Kidney tubule cell (primary cell): ENCODE measurements around the gene SLC25A17.
"Not testable (repeated sequence)": the region's sequence is repeated elsewhere in the genome, so short reads cannot be mapped to it uniquely, and the experiment has no call there.

Experiments used
- DNase-seq: peaks from one replicate; pipeline ENCODE4 v3.0.0-alpha.2; 2018; ENCODE audit warnings: low spot score

Gene SLC25A17

GRCh38 chr22:40753114-40753513, 66.0 kb downstream of the SLC25A17 start:
- DNase-seq: no peak

DNA sequence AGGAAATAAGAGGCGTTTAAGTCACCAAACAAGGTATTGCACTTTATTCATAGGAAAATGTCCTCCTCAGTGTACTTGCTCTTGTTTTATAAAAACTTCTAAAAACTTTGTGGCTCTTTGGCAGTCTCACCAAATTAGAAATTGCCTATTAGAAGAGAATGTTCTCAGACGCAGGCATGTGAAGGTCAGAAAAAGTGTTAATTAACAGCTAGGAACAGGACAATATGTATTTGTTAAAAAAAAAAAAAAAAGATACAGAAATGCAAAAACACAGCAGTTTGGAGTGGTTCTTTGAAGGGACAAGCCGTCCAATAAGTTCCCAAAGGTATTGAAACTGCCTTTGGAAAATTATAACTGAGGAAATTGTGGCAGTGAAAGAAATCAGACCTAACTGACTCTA, 67.9 kb downstream of the SLC25A17 start:
- DNase-seq: no peak

DNA sequence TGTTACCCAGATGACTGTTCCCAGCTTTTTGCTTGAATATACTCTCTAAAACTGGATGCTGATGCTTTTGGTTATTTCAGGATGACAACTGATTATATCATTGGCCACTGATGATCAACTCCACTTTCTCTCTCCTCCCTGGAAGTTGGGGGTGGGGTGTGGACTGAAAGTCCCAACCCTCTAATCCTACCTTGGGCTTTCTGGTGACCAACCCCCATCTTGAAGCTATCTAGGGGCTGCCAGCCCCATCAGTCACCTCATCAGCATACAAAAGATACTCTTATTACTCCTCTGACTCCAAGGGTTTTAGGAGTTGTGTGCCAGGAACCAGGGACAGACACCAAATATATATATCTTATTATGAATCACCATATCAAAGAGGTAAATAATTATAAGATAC, 69.3 kb downstream of the SLC25A17 start:
- DNase-seq: no peak

DNA sequence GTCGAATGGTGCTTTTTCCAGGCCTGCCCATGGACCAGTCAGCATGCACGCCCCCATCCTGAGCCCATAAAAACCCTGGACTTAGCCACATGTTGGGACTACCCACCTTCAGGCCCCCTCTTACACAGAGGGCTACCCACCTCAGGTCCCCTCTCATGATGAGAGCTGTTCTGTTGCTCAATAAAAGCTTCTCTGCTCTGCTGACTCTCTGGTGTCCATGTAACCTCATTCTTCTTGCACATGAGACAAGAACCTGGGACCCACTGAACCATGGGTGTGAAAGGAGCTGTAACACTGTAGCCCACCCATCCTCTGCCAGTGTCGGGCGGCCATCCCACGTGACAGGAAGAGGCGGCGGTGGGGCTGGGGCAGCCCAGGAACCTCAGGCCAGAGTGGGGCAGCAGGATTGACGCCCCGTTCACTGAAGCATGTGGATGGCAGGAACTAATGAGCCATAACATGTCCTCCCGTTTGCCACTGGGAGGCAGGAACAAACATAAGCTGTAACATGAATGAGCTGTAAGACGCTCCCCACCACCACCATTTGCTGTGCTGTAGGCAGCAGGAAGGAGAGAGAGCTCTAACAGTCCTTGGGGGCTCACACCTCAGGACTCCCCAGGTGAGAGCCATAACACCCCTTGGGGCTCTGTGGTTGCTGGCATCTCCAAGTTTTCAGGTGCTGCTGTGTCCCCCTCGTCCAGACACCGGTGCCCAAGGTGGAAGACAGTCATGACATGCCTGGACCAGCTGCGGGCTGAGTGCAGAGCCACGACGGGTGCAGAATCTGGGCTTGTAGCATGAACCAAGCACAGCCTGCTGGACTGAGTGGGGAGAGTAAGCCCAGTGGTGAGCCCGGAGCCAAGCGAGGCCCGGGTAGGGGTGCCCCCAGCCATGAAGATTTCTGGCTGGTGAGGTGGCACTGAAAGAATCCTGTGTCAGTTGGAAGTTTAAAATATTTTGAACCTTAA, 70.5 kb downstream of the SLC25A17 start:
- DNase-seq: peak; percentile 45

DNA sequence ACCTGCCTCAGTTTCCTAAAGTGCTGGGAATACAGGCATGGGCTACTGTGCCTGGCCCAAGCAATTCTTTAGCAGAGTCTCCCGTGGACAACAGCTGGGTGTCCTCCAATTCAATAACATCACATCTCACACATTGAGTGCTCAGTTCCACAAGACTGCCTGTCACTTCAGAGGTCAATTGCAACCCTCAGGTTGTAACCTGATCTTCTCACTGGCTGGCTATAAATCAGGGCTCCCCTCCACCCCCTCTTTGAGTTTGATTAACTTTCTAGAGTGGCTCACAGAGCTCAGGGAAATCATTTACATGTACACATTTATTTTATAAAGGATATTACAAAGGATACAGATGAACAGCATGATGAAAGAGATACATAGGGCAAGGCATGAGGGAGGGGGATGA, 71.8 kb downstream of the SLC25A17 start:
- no peak for DNase-seq

DNA sequence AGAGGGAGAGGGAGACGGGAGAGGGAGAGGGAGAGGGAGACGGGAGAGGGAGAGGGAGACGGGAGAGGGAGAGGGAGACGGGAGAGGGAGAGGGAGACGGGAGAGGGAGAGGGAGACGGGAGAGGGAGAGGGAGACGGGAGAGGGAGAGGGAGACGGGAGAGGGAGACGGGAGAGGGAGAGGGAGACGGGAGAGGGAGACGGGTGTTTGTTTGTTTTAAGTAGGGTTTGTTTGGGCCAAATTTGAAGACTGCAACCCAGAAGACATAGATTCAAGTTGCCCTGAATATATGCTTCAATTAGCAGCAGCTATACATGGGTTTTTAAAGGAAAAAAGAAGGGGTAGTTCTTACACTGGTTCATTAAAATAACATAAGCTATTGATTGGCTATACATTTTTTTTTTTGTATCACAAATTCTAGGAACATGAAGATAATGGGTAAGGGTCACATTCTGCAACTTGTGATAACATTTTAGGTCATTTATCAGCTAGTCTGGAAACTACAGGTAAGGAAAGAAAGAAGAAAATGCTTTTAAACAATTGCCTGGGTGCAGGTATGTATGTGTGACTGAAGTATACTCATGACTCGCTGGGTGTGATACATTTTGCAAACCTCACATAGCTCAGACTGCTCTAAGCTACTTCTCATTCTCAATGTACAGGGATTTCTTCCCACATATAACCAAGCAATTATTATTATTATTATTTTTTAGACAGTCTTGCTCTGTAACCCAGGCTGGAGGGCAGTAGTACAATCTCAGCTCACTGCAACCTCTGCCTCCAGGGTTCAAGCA, 72.5 kb downstream of the SLC25A17 start:
- no peak for DNase-seq

- DNase-seq: no peak
Observed at GRCh38 chr22:40743768-40744167, 75.4 kb downstream of the SLC25A17 start.

DNA sequence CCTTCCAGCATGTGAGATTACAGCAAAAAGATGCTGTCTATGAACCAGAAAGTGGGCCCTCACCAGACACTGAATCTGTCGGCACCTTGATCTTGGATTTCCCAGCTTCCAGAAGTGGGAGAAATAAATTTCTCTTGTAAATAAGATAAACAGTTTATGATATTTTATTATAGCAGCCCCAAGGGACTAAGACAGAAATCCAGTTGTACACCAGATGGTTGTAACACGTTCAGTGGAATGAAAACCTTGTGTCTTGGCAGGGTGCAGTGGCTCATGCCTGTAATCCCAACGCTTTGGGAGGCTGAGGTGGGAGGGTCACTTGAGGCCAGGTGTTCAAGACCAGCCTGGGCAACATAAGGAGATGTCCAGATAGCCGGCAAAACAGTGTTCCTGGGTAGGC, 78.0 kb downstream of the SLC25A17 start:
- DNase-seq: no peak

GRCh38 chr22:40739721-40740120, 79.4 kb downstream of the SLC25A17 start:
- peak; percentile 27 for DNase-seq

GRCh38 chr22:40733919-40734318, 85.2 kb downstream of the SLC25A17 start:
- no peak for DNase-seq

- no peak for DNase-seq
Observed at GRCh38 chr22:40732999-40733292, 86.2 kb downstream of the SLC25A17 start.

DNA sequence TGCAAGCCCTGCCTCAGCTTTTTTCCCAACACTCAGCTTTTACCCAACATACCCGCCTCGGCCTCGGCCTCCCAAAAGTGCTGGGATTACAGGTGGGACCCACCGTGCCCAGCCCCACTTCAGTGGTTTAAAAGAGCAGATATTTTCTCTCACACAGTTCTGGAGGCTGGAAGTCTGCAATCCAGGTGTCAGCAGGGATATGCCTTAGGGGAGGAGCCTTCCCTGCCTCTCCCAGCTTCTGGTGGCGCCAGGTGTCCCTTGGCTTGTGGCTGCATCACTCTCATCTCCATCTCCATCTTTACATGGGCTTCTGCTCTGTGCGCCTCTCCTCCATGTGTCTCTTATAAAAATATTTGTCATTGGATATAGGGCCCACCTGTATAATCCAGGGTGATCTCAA, 89.9 kb downstream of the SLC25A17 start:
- DNase-seq: no peak

DNA sequence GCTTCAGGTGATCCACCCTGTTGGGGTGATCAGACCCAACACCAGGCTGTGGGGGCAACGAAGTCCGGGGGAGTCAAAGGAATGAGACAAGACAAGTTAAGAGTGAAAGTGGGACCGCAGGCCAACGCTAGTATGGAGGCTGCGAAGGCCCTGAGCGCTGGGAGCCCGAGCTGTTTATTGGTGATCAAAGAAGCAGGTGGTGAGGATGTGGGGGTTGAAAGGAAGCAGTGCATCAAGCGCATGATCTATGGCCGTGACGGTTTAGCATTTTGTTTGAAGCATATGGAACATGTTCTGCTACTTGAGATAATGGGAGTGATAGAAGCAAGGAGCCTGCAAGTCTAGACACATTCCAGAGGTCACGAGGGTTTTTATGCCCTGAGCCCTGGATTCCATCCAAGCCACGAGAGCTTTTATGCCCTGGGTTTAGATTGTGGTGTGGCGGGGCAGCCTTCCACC, 90.4 kb downstream of the SLC25A17 start:
- peak; percentile 42 for DNase-seq

GRCh38 chr22:40727964-40728615, 91.1 kb downstream of the SLC25A17 start:
- no peak for DNase-seq

DNA sequence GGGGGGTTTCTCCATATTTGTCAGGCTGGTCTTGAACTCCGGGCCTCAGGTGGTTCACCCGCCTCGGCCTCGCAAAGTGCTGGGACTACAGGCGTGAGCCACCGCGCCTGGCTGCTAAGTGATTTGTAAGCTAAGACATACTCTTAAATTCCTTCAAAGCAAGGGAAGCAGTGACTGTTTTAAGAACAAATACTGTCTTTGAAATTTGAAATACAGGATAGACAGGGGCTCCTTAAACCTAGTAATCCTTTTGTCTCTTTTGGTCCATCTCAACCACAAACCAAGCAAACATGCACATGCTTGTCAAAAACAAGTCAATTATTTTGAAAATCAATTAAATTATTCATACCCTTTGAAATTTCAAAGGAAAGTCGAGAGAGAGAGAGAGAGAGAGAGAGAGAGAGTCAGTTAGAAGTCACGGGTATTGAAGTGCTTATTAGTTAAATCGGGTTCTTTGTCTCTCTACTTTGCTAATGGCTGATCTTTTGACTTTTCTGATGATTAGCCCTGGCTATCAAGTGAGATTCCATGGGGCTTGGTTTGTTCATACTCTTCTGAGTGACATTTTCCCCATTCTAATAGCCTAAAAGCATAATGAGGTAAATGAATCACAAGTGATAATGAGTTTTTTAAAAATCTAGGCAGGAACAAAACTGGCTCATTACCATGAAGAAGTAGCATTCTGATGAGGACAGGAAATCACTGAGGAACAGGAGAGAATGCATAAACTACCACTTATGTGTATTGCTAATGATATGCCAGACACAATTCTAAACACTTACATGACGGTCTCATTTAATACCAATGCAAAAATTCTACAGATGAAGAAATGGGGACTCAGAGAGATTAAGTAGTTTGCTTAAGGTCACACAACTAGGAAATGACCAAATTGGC, 91.8 kb downstream of the SLC25A17 start:
- no peak for DNase-seq

GRCh38 chr22:40726514-40726913, 92.6 kb downstream of the SLC25A17 start:
- DNase-seq: no peak

DNA sequence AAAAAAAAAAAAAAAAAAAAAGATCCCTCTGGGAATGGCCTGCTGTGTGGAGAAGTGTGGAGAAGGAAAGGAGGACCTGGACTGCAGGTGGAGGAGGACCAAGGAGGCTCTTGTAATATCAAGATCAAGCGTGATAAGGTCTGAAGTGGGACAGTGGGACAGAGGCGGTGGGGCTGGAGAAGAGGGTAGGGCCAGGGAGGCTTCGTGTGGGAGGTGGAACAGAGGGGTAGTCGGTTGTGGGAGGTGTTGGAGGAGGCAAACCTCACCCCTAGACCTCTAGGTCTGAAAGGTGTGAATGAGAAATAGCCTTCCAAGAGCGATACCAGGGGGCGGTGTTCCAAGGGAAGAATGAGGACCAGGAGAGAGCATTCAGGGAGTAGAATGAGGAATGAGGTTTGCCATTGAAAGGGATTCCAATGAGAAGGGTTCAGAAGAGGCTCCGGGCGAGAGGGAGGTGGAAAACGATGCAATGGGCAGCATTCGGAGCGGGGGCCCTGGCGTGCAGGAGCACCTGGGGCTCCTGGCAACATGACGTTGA, 95.7 kb downstream of the SLC25A17 start:
- DNase-seq: no peak

DNA sequence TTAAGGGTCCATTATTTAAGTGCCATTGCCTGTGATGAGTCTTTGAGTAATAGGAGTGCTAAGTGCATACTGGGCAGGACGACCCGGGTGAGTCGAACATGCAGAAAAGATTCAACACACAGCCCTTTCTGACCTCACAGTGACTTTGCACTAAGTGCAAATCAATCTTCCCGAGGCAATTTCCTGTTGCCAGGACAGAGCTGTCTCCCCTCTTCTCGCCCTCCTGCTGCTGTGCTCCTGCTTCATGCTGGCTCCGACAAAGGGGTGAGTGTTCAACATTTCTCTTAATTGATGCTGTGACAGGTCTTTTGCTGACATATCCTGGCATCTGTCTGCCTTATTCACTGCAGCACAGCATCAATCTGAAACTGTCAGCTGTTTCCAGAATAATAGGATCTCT, 97.9 kb downstream of the SLC25A17 start:
- DNase-seq: peak; percentile 27

DNA sequence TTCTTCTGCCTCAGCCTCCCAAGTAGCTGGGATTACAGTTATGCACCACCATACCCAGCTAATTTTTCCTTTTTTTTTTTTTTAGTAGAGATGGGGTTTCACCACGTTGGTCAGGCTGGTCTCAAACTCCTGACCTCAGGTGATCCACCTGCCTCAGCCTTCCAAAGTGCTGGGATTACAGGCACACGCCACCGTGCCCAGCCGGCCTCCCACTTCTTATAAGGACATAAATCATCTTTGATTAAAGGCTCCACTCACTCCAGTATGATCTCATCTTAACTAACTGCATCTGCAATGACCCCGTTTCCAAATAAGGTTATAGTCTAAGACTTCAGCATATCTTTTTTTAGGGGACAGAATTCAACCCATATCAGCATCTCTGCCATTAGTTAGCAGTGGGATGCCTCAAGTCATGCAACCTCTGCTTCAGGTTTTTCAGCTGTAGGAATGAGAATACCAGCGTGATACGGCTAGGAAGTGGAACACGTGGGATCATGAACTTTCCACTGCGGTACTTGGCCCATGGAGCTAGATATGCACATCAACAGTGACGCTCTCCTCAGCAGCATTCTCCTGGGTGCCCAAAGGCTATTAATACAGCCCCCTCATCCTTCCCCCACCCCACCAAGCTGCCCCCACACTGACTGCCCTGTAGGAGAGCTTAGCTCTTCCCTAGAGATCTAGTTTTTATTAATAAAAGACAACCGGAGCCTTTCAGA, 98.4 kb downstream of the SLC25A17 start:
- peak; percentile 19 for DNase-seq

GRCh38 chr22:40720156-40720537, 99.0 kb downstream of the SLC25A17 start:
- DNase-seq: not testable (repeated sequence)
